ENCODE measurements around the gene TNFSF11. TPM values are rescaled to one million over a fixed set of nuclear protein-coding genes. Genes with fewer than 3 reads are reported as not detected.
"Not testable (repeated sequence)": the region's sequence is repeated elsewhere in the genome, so short reads cannot be mapped to it uniquely, and the experiment has no call there.

The TNFSF11 gene
- polyA plus RNA-seq, 5 donors = 0.14 to 0.49 (median 0.36) TPM

DNA sequence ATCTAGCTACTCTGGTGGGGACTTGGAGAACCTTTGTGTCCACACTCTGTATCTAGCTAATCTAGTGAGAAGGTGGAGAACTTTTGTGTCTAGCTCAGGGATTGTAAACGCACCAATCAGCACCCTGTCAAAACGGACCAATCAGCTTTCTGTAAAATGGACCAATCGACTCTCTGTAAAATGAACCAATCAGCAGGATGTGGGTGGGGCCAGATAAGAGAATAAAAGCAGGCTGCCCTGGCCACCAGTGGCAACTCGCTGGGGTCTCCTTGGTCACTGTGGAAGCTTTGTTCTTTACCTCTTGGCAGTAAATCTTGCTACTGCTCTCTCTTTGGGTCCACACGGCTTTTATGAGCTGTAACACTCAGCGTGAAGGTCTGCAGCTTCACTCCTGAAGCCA is 13.6 kb upstream of the TNFSF11 start:
- not testable (repeated sequence) for DNase-seq

DNA sequence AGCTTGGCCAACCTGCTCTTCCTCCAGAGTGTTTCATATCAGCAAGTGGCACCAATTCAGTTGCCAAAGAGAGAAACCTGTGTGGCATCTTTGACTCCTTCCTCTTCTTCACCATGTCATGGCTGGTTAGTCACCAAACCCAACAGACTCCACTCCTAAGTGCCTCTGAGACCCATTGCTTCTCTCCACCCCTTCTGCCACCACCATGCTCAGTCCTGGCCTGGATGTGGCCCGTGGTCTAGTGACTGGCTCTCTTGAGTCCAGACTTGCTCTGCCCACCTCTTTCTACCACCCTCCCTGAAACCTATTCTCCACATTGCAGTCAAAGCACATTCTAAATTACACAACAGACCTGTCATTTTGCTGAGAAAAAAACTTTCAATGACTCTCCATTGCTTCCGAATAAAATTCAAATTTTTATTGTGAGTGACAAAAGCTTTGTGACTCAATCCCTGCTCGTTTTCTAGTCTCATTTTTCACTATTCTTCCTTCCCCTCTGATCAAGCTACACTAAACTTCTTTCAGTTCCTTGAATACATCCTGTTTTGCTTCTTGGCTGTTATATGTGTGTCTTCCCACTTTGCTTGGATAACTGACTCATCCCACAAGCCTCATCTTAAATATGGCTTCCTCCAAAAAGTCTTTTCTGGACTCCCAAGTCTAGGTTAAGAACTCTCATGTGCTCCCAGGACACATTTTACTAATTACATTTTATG is 12.0 kb upstream of the TNFSF11 start:
- DNase-seq = no peak

DNA sequence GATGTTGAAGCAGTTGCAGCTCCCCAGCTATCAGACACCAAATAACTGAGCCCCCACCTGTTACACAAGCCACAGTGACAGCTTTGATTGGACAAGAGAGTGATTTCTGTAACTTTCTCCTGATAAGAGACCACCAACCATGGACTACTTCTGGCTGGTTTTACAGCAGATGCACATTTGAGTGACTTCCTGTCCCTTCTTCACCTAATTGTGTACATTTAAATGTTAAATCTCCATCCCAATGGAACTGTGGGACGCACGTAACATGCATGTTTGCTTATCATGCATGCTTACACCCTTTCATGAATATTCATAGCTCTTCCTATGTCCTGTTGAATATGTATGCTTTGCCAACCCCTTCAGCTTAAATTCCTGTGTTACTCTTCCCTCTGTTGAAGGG is 6.0 kb upstream of the TNFSF11 start:
- no peak for DNase-seq

DNA sequence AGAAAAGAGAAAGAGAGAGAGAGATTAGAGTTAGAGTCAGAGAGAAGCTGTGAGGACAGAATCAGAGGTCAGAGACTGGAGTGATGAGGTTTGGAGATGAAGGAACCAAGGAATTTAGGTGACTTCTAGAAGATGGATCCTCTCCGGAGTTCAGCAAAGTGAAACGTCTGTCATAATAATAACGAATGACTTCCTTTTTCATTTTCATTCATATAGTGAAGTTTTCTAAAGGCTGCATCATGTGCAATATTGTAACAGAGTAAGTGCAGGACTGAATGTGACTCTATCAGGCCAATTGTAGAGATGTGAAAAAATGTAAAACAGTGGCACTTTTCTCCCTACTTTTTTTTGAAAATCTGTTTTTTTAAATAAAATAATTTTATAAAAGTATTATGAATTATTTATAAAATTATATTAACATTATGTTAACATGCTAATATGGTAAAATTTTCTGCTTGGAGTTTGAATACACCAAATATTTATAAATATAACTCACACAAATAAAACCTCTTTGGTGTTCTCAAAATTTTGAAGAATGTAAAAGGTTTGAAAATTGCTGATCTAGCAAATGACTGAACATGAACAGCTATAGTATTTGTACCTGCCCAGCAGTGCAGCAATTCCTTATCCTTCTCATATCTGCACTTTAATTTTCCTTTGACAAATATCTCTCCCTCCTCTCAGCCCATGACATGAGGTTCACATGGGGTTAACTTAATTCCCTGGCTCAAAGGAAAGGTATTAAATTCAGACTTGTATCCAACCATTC is 4.2 kb upstream of the TNFSF11 start:
- DNase-seq = no peak

DNA sequence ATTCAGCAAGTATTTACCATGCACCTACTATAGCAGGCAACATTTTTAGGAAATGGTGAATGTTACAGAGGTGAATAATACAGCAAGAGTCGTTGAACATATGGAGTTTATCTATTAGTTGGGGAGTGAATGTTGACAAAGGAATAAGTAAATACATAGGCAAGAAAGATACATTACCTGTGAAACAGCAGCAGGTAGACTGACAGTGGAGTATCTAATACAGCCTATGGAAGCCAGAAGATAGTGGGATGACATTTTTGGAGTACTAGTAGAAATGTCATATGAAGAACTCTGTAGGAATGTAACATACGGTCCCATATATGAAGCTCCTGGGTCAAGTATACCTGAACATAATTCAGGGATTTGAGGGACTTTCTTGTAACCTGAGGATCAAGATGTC is 2.1 kb upstream of the TNFSF11 start:
- DNase-seq = no peak

DNA sequence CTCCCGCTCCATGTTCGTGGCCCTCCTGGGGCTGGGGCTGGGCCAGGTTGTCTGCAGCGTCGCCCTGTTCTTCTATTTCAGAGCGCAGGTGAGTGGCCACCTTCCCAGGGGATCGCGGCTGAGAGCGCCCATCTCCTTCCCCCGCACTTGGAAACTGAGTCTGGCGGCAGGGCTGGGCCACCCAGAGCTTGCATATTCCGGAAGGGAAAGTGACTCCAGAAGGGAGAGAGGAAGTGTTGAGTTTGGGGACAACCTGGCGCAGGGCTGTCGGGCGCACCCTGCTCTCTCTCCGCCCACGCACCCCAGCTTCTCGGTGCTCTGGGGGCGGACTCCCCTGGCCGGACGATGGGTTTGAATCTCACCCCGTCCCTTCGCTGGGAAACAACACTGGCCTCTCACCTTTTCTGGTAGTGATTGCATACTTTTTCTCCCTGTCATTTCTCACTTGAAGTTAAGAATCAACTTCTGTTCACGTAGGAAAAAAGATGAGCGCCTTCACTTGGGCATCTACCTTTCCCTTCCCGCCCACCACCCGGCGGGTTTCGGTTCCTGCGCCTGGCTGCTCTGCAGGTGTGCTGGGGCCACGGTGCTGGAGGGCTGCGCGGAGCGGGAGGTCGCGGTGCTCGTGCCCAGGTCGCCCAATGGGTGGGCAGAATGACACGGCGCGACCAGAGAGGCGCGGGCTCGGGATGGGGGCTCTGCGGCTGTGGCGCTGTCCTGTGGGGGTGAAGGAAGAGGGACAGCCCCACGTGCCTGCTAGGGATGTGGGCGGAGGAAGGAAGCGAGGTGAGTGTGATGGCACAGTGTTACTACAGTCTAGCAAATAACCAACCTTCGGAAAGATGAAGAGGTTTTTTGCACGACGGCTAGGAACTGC is 721 bp downstream of the TNFSF11 start:
- DNase-seq = no peak

DNA sequence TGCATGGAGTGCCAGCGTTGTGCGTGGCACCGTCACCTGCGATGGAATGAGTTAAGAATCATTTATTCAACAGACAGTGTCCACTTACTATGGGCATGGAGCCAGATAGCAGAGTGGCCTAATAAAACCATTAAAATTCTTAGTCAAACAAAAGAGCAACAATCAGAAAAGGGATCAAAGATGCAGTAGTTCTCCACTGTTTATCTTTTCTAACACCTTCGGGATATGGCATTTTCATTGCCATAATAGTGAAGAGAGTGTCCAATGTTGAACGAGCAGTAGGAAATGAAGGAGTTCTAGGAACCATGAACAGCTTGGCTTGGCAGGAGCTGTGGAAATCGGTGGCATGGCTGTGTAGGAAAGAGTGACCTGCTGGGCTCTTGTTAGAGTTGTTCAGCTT is 2.0 kb downstream of the TNFSF11 start:
- no peak for DNase-seq

DNA sequence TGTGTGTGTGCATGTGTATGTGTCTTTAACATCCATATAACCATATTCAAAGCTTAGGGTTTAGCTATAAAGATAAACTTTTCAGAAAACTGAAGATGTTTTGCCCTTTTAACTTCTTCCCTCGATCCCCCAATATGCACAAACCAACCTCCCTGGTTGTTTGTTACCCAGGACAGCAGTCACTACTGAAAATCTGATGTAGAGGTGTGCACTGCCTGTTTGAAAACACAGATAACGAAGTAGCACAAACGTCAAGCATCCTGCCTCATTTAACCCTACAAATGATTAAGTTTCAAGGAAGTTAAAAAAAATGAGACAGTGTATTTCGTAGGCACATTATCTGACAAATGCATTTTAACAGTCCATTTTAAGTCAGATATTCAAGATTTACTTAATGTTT is 3.6 kb downstream of the TNFSF11 start:
- no peak for DNase-seq

DNA sequence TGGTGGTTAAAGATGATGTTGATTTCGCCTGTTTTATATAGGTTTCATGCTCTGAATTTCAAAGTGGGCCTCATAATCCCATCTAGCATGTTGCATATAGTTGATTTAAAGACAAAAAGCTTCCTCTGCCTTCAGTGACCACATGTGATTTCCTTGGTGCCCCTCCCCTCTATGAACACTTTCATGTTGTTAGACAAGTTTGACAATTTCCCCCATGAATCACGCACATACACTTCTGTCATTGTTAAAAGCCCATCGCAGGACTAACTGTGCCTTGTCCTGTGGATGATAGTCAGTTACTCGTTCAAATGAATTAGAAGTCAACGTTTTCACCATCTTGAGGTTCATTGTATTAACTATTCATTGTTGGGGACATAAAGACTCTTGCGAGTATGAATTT is 6.7 kb downstream of the TNFSF11 start:
- DNase-seq = no peak

DNA sequence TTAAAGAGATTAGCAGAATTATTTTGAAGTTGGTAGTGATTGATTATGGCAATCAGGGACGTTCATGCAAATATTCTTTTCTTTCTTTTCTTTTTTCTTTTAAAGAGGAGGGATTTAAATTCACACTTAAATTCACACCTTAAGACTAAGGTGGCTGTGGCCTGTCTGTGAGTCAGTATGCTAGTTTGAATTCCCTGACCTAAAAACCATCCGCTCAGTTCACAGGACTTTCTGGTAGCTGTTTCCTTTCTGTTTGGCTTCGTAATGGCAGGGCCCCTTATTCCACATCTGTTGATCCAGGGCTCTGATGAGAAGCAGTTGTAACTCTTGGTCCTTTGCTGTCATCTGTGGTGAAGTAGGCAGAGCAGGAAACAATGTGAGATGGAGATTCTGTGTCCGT is 7.5 kb downstream of the TNFSF11 start:
- no peak for DNase-seq

DNA sequence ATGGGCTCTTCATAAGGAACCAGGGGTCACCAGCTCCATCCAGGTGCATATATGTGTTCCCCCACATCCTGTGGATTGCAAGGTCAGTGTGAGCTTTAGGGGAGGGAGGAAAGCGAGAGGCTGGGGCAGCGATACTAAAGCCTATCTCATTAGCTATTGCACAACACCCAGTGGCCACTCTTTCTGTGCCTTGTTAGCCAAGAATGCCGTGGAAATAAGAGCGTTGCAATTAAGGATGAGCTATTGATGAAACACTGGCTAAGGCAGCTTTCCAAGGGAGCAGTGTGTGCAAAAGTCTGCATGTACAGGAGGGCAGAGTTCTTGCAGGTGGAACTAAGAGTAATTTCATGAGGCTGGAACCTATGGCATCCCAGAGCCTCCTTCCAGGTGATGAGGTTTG is 17.6 kb downstream of the TNFSF11 start:
- no peak for DNase-seq

DNA sequence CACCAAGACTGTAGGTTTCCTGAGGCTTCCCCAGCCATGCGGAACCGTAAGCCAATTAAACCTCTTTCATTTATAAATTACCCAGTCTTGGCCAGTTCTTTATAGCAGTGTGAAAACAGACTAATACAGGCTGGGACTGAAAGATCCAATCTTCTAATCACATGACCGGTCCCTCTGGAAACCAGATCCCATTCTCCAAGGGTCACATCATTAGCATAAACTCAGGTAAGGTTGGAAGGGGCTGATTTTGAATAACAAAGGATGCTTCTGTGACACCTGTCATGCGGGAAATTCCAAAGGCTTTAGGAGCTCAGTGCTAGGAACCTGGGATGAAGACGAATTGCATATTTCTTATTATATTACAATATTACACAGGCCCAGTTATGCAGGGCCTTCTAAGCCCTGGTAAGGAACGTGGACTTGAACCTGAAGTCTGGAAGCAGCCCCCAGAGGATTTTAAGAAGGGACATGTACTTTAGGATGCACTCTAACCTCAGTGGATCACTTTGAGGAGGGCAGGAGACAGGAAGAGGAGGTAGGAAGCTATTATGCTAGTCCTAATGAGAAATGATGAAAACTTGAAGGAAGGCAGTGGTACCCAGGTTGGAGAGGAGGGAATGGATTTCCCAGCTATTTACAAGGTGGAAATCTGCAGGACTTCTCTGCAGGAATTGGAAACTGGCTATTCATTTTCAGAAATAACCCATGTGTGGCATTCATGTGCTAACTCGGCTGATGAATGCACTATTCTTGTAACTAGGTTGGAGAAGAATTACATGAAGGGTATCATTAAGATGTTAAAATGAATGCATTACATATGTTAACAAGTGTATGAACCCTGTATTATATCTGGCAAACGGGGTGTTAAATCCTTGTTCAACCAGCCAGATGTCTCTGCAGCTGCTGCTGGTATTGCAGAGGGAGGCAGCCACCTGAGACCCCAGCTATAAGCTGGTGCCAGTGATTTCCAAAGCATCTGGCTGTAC is 19.3 kb downstream of the TNFSF11 start:
- no peak for DNase-seq

DNA sequence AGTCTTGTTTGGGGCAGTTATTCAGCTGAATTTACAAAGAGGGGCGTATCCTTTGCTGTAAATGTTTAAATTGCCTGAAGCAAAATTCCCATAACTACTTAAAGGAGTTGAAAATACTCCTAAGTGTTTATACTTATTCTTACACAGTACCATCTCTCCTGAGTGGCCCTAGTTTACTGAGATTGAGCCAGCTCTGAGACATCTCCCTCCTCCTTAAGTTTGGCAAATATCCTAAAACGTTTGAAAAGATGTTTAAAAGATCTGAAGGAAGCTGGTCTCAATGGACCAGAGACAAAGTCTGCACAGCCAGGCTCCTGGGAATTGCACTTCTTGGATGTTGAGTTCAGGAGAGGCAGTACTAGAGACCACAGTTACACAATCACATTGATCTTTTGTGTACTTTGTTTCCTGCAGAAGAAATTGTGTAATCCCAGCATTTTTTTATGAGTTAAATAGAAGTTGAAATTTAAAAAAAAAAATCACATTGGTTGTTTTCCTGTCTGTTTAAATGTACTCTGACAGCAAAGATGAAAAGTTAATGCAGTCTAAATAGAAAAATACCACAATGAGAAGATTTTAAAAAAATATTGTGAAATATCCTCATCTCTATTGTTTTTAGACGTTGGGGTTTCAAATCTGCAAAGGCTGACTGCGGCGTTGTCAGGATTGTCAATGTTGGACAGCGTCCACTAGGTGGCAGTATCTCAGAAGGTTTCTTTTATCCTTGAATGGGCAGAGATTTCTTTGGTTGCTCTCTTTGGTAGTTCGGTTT is 20.7 kb downstream of the TNFSF11 start:
- DNase-seq = peak; percentile 71 to 81

DNA sequence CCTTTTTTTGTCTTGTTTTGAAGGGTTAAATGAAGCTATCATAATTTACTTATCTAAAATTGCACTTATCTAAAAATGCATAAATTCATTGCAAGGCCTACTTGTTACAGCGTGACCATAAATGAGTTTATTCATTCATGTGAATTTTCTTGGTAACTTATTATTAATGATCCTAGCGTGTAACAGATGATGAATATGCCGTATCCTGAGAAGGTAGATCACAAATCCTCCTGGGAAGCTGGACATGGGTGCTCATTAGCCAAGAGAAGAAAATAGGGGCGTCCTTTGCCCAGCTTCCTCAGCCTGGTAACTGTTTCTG is 21.3 kb downstream of the TNFSF11 start:
- DNase-seq = no peak

DNA sequence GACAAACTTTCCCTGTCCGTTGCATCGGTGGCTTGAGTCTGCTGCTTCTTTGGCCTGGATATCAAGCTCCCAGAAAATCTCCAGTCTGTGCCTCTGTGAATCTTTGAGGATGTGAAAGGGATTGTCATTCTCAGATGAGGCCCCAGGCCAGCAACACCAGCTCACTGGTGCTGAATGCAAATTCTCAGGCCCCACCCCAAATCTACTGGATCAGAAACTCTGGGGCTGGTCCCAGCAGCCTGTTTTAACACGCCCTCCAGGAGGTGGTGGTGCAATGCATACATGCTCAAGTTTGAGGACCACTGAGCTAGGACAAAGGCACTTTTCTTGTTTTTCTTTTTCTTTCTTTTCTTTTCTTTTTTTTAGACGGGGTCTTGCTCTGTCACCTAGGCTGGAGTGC is 23.6 kb downstream of the TNFSF11 start:
- no peak for DNase-seq

DNA sequence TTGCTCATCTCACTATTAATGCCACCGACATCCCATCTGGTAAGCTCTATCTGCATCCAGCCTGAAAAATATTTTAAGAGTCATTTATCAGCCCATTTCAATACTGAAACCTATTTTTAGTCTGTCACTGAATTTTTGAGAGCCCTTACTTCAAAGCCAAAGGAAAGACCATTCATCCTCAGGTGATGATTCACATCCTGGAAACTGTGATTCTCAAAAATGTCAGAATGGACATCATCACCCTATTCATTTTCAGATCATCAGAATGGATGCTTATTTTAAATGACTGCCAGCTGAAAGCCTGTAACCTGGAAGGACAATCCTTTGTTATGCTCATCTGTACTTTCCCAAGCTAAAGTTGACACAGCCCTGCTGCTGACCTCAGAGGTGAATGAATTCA is 27.0 kb downstream of the TNFSF11 start:
- no peak for DNase-seq

DNA sequence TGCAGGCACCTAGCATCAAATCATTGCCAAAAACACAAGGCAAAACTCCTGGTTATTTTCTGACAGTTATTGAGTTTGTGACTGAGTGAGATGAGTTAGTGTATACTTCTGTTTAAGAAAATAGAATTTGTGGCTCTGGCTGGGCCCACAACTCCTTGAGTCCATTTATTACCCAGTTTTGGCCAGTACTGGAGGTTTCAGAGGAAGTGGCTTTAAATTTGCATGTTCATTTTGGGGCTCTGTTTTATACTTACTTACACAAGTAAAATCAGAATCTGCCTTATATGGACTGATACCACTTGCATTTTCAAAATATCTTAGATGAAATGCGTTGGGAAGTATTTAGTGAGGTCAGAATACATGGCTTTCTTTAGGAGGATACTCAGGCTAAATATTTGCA is 29.0 kb downstream of the TNFSF11 start:
- no peak for DNase-seq

DNA sequence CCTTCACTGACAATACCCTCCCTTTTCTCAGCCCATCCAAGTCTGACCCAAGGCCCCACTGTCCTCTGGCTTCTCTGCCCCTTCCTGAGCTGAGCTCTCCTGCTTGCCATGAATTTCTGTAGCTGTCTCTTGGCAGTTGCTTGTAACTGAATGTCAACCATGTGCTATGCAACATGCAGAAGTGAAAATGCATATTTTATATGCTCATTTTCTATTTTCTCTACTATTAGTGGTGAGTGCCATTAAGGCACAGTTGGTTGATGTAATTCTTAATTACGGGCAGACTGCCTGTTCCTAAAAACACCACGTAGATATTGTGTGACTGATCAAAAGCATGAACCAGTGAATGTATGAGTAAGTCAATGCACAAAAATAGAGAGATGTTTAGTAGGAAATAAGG is 29.6 kb downstream of the TNFSF11 start:
- DNase-seq = no peak

DNA sequence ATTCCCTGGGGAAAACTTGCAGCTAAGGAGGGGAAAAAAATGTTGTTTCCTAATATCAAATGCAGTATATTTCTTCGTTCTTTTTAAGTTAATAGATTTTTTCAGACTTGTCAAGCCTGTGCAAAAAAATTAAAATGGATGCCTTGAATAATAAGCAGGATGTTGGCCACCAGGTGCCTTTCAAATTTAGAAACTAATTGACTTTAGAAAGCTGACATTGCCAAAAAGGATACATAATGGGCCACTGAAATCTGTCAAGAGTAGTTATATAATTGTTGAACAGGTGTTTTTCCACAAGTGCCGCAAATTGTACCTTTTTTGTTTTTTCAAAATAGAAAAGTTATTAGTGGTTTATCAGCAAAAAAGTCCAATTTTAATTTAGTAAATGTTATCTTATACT is 33.6 kb downstream of the TNFSF11 start:
- no peak for DNase-seq

DNA sequence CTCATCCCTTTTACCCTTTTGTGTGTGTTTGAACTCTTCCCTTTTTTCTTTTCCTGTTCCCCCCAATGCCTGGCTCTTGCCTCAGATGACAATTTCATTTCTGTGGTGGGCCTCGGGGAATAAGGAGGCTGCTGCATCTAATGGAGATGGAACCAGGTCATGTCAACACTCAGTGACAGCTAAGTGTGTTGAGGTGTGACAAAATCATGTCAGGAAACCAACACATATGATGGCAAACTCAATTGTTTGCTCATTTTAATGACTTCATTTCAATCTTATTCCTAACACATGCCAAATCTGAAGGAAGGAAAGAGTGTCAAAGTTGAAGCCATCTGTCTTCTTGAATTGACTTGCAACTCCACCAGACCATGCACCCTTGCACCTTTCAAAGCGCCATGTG is 36.7 kb downstream of the TNFSF11 start:
- no peak for DNase-seq

Measured in right lung (tissue), 5 donors.